Uterus (tissue), 2 donors: Measurements from ENCODE around the gene DCAF7.

Experiments
- CTCF ChIP-seq, 4 experiments: fragments of 200-600 bp in 2 of 4; fragments of 450-650 bp in 2 of 4; sonication (generic) in 2 of 4; IDR thresholded peaks; one replicate each; pipeline ENCODE4 v1.5.1; 2016 to 2019; ENCODE audit warnings: antibody characterized with exemption in 4 of 4, mild to moderate bottlenecking in 2 of 4, moderate library complexity in 1 of 4
- POLR2A ChIP-seq, 2 donors: fragments of 450-650 bp; IDR thresholded peaks; one replicate each; pipeline ENCODE4 v1.6.1; 2016; ENCODE audit warnings: antibody characterized with exemption in 2 of 2, mild to moderate bottlenecking in 1 of 2, moderate library complexity in 1 of 2

GRCh38 chr17:63579633-63580032 lies 29.4 kb downstream of the DCAF7 start:
- TF ChIP-seq CTCF (IDR thresholded peaks at IDR 0.05), result no peak
- no peak for TF ChIP-seq POLR2A (IDR thresholded peaks at IDR 0.05)
